GM15510 (cell line): ENCODE data around the gene SLC35D2.

Experiments
- POLR2A ChIP-seq: IDR thresholded peaks from 3 replicates; pipeline ENCODE4 v1.6.1; 2011; ENCODE audit warnings: borderline replicate concordance; ENCODE audit not compliant: insufficient read length; ENCODE audit errors: extremely low read depth

The SLC35D2 gene

GRCh38 chr9:96304230-96304629 is 79.3 kb downstream of the SLC35D2 start:
- TF ChIP-seq POLR2A: no peak

- TF ChIP-seq POLR2A: no peak
Measured at GRCh38 chr9:96302021-96302420, 81.5 kb downstream of the SLC35D2 start, which contains the start of gene HSD17B3. Gene HSD17B3 (minus strand): TSS chr9:96302176. CDS start chr9:96302104, 72 bp downstream.

- no peak for TF ChIP-seq POLR2A
Measured at GRCh38 chr9:96299823-96300222, 83.7 kb downstream of the SLC35D2 start.

GRCh38 chr9:96294159-96294545 is 89.4 kb downstream of the SLC35D2 start:
- no peak for TF ChIP-seq POLR2A

- TF ChIP-seq POLR2A: no peak
Measured at GRCh38 chr9:96293498-96294158, 89.9 kb downstream of the SLC35D2 start.

- no peak for TF ChIP-seq POLR2A
Measured at GRCh38 chr9:96289392-96289791, 94.1 kb downstream of the SLC35D2 start.

- no peak for TF ChIP-seq POLR2A
Measured at GRCh38 chr9:96281641-96282040, 101.9 kb downstream of the SLC35D2 start.

- no peak for TF ChIP-seq POLR2A
Measured at GRCh38 chr9:96279932-96280331, 103.6 kb downstream of the SLC35D2 start.

GRCh38 chr9:96274939-96275338 is 108.6 kb downstream of the SLC35D2 start:
- TF ChIP-seq POLR2A: no peak
